ENCODE results near the gene HLA-DRB1. TPM values are rescaled to one million over a fixed set of nuclear protein-coding genes. Genes with fewer than 3 reads are reported as not detected.

Gene HLA-DRB1
- total and polyA plus RNA-seq, 2 donors (not counting 3 experiments of a cell fraction or from before 2014, with no cell fraction given), result not detected

DNA sequence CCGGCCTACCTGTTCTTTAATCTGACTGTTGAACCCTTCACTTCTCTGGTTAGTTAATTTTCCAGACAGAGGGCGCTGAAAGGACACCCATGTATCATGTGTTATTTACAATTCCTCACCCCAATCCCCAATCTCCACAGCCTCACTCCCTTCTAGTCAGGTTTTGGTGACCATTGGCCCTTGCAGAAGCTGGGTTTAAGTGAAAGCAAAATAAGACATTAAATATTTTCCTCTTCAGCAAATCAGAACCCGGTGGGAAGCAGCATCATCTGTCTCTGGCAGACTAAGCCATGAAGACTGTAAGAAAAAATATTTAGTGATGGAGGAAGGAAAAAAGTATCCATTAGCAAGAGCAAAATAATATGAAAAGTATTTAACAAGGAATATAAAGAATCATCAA is 38.2 kb upstream of the HLA-DRB1 start:
- H3K9me1 ChIP-seq (replicated peaks; ENCODE audit: control insufficient read depth, extremely low read depth, insufficient read depth, low read length), result no peaks in the 10 kb centered on the region
- no peaks in the 10 kb centered on the region for H3K79me2 ChIP-seq (ENCODE audit: control insufficient read depth, insufficient read depth, low read length)
- no TSS peak for BruUV-seq (replicated peaks)
- no peak overlapping the region for H3K9ac ChIP-seq (replicated peaks; ENCODE audit: extremely low read depth, insufficient read depth, low read length)
- H3K27ac ChIP-seq (ENCODE audit: insufficient read depth, low read depth, low read length), result no peak overlapping the region
- dilution Hi-C loops (cut with MboI; ENCODE audit: extremely low pct_ligation_motif_present, low sequenced_read_pairs) (no loop called here), intact Hi-C loops (cut with micrococcal nuclease) (no loop called here)
- H3K9me3 ChIP-seq (replicated peaks; ENCODE audit: control insufficient read depth, insufficient read depth, low read length), result no peaks in the 10 kb centered on the region
- H3K27me3 ChIP-seq (ENCODE audit: control insufficient read depth in 2 of 2, insufficient read depth in 2 of 2, low read length in 2 of 2), result no peaks in the 10 kb centered on the region
- no peaks in the 10 kb centered on the region for H3K36me3 ChIP-seq (ENCODE audit: control insufficient read depth in 2 of 2, extremely low read depth in 1 of 2, insufficient read depth in 2 of 2, low read length in 2 of 2)
- H3K4me1 ChIP-seq (ENCODE audit: control insufficient read depth, extremely low read depth, insufficient read depth, low read length), result no peaks in the 10 kb centered on the region
- H2AFZ ChIP-seq (ENCODE audit: low read depth, low read length), result no peak overlapping the region
- H3K4me2 ChIP-seq (ENCODE audit: insufficient read depth, low read length), result no peak overlapping the region
- ChIA-PET POLR2A (no interaction called here), CTCF (no interaction called here)
- TF ChIP-seq, protein P1, sequence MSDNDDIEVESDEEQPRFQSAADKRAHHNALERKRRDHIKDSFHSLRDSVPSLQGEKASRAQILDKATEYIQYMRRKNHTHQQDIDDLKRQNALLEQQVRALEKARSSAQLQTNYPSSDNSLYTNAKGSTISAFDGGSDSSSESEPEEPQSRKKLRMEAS (IDR thresholded peaks at IDR 0.05; ENCODE audit: insufficient read depth, insufficient read length), result no peak
- TF ChIP-seq, protein P2, sequence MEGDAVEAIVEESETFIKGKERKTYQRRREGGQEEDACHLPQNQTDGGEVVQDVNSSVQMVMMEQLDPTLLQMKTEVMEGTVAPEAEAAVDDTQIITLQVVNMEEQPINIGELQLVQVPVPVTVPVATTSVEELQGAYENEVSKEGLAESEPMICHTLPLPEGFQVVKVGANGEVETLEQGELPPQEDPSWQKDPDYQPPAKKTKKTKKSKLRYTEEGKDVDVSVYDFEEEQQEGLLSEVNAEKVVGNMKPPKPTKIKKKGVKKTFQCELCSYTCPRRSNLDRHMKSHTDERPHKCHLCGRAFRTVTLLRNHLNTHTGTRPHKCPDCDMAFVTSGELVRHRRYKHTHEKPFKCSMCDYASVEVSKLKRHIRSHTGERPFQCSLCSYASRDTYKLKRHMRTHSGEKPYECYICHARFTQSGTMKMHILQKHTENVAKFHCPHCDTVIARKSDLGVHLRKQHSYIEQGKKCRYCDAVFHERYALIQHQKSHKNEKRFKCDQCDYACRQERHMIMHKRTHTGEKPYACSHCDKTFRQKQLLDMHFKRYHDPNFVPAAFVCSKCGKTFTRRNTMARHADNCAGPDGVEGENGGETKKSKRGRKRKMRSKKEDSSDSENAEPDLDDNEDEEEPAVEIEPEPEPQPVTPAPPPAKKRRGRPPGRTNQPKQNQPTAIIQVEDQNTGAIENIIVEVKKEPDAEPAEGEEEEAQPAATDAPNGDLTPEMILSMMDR (IDR thresholded peaks at IDR 0.05; ENCODE audit: extremely low read depth in 1 of 2, insufficient read depth in 1 of 2, low read depth in 1 of 2, low read length in 2 of 2), result no peak
- TF ChIP-seq JUN (IDR thresholded peaks at IDR 0.05; ENCODE audit: borderline replicate concordance, insufficient read depth, insufficient read length, low read depth), result no peak
- no peak for TF ChIP-seq FOS (IDR thresholded peaks at IDR 0.05; ENCODE audit: borderline replicate concordance, insufficient read depth, low read length)
- TF ChIP-seq POLR2AphosphoS5 (IDR thresholded peaks at IDR 0.05; ENCODE audit: insufficient read depth, low read depth, low read length), result no peak
- no peak for TF ChIP-seq EZH2 (IDR thresholded peaks at IDR 0.05; ENCODE audit: borderline replicate concordance, low read depth, low read length, severe bottlenecking)
- TF ChIP-seq MYC (IDR thresholded peaks at IDR 0.05; ENCODE audit: low read depth, low read length), result no peak
- TF ChIP-seq GATA2 (IDR thresholded peaks at IDR 0.05; ENCODE audit: insufficient read depth, insufficient read length, low read depth, low read length), result no peak
- no peak for TF ChIP-seq POLR2A (IDR thresholded peaks at IDR 0.05; ENCODE audit: low read depth, low read length)
- H3K4me3 ChIP-seq (replicated peaks in 1 of 3; ENCODE audit: insufficient read depth in 1 of 3, low read depth in 1 of 3, low read length in 3 of 3), result no peak overlapping the region
- no peaks in the 10 kb centered on the region for H4K20me1 ChIP-seq (replicated peaks; ENCODE audit: control insufficient read depth, extremely low read depth, insufficient read depth, low read length)
- FAIRE-seq (no peak), DNase-seq (ENCODE audit: low read depth, low spot score) (no peak)
